Cardiac fibroblast (primary cell): Measurements from ENCODE around the gene AP2S1.

Source experiments
- DNase-seq, 2 donors: peaks; one replicate each; pipeline versions ENCODE4 v3.0.0 to v3.0.0-alpha.2; 2010; ENCODE audit warnings: low read depth in 2 of 2
- H3K4me3 ChIP-seq, 2 donors: replicated peaks in 1 of 2; 1 replicate in 1 of 2; 2 replicates in 1 of 2; pipeline ENCODE4 v1.5.1; 2011; ENCODE audit warnings: low read depth in 2 of 2, low read length in 2 of 2, mild to moderate bottlenecking in 2 of 2, moderate library complexity in 1 of 2
- TF ChIP-seq, protein P1 (sequence below): IDR thresholded peaks from one replicate; pipeline ENCODE4 v1.5.1; 2011; ENCODE audit warnings: low read depth, mild to moderate bottlenecking, low read length, inconsistent platforms

The AP2S1 gene

DNA sequence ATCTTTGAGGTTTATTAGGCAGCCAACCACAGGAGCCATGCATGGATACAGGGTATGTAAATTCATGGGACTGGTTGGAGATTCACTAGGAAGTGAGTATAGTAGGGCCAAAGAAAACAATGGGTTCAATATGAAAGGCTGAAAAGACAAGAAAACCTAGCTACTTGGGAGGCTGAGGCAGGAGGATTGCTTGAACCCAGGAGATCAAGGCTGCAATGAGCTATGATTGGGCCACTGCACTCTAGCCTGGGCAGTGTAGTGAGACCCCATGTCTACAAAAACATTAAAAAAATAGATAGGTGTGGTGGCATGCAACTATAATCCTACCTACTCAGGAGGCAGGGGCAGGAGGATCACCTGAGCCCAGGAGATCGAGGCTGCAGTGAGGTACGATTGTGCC lies 51.9 kb downstream of the AP2S1 start:
- no peak for DNase-seq
- H3K4me3 ChIP-seq, result no peak overlapping the region
- TF ChIP-seq, protein P1, sequence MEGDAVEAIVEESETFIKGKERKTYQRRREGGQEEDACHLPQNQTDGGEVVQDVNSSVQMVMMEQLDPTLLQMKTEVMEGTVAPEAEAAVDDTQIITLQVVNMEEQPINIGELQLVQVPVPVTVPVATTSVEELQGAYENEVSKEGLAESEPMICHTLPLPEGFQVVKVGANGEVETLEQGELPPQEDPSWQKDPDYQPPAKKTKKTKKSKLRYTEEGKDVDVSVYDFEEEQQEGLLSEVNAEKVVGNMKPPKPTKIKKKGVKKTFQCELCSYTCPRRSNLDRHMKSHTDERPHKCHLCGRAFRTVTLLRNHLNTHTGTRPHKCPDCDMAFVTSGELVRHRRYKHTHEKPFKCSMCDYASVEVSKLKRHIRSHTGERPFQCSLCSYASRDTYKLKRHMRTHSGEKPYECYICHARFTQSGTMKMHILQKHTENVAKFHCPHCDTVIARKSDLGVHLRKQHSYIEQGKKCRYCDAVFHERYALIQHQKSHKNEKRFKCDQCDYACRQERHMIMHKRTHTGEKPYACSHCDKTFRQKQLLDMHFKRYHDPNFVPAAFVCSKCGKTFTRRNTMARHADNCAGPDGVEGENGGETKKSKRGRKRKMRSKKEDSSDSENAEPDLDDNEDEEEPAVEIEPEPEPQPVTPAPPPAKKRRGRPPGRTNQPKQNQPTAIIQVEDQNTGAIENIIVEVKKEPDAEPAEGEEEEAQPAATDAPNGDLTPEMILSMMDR, result no peak

DNA sequence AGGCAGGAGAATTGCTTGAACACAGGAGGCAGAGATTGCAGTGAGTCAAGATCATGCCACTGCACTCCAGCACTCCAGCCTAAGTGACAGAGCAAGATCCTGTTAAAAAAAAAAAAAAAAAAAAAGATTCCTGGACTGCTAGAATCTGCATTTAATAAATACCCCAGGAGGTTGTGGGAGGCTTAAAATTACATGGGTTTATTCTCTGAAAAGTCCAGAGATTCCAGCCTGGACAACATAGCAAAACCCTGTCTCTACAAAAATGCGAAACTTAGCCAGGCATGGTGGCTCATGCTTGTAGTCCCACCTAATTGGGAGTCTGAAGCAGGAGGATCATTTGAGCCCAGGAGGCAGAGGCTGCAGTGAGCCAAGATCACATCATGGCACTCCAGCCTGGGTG lies 52.8 kb downstream of the AP2S1 start:
- TF ChIP-seq, protein P1, result no peak
- H3K4me3 ChIP-seq, result no peak overlapping the region
- DNase-seq, result no peak

DNA sequence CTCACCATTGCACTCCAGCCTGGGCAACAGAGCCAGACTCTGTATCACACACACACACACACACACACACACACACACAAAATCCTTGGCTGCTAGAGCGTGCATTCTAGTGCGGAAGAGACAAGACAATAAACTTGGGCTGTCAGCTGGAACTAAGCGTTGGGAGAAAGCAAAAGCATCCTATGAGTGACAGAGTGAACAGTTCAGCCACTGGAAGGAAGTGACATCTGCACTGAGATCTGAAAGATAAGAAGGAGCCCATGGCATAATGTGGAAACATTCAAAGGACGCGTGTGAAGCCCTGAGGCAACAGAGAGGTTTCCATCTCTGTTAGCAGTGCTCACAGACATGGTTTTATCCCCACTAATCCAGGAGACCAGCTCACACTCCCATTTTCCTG lies 58.7 kb downstream of the AP2S1 start:
- TF ChIP-seq, protein P1, result no peak
- H3K4me3 ChIP-seq, result no peak overlapping the region
- DNase-seq, result no peak

DNA sequence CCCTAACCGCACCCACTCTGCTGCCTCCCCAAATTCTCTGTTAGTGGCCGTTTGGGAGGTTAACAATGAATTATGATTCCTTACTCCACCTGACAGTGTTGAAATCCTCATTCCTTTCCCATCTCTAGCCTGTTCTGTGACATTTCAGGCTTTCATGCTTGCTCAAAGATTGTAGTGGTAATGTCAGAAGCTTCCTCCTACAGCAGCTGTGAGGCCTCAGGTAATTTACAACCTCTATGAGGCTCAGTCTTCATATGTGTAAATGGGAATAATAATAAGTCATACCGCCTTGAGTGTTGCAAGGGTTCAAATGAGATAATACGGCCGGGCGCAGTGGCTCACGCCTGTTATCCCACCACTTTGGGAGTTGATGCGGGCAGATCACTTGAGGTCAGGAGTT lies 61.3 kb downstream of the AP2S1 start:
- no peak for DNase-seq
- TF ChIP-seq, protein P1, result no peak
- H3K4me3 ChIP-seq, result no peak overlapping the region

DNA sequence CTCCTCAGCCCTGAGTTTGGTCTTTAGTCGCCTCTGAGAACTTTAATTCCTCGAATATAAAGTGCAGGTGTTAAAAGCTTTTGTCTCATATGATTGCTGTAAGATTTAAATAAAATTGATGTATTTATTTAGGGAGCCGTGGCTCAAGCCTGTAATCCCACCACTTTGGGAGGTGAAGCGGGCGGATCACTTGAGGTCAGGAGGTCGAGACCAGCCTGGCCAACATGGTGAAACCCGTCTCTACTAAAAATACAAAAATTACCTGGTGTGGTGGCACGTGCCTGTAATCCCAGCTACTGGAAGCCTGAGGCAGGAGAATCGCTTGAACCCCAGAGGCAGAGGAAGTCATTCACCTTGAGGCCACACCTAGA lies 61.7 kb downstream of the AP2S1 start:
- peak overlapping the region in 1 of 2 donors; percentile 5 for H3K4me3 ChIP-seq
- DNase-seq, result no peak
- TF ChIP-seq, protein P1, result no peak

DNA sequence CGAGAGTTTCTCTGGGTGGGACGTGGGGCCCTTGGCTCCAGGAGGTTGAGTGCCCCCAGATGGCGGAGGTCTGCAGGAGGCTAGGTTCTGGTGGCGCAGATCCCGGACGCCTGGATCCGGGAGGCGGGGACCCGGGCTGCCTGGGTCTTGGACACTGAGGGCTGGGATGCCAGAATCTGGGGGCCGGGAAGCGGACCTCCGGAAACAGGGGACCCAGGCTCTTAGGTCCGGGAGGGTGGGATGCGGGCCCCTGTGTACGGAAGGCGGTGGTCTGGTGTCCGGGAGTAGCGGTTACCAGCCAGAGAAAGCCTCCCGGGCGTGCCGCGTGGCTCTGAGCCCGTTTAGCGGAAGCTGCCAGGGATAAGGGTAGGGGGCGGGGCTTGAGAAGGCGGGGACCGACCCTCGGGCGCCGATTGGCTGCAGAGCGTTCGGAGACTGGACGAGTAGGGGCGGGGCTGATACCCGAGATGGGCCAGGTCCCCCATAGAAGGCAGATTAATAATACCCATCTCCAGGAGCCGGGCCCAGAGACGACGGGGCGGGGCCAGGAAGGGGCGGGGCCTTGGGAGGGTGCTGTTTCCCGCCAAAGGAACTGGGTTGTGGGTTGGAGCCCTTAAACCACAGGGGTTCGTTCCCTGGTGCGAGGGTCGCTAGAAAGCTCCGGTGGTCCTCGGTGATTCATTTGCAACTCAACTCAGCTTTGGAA lies 62.2 kb downstream of the AP2S1 start, which contains the start of gene SLC1A5:
SLC1A5 (minus strand) TSS at position 333 of the 706 bp plus-strand sequence. CDS start 629 bp downstream, outside the sequence.
- TF ChIP-seq, protein P1, result no peak
- peak within 1 kb of the TSS; percentile 70 to 78 for H3K4me3 ChIP-seq
- peak; percentile 97 to 98 for DNase-seq
